Neural cell (in vitro differentiated cells): ENCODE data around the gene BTNL2. TPM values are rescaled to one million over a fixed set of nuclear protein-coding genes. Genes with fewer than 3 reads are reported as not detected.

Experiments
- H2AFZ ChIP-seq: fragments of 200-600, 300-800 bp; sonication (generic), shearing (Covaris generic); 2 replicates; pipeline ENCODE4 v1.6.0; 2014; ENCODE audit warnings: low read depth, mild to moderate bottlenecking, antibody characterized with exemption, low read length, moderate library complexity
- H3F3A ChIP-seq: fragments of 200-600 bp; shearing (Covaris generic); 2 replicates; pipeline ENCODE4 v1.6.1; 2016; ENCODE audit warnings: mild to moderate bottlenecking, moderate library complexity, mixed read lengths, antibody characterized with exemption, low read length; ENCODE audit not compliant: insufficient read depth, poor library complexity, severe bottlenecking
- H3K27ac ChIP-seq: fragments of 200-600, 300-800 bp; sonication (generic), shearing (Covaris generic); 2 replicates; pipeline ENCODE4 v1.5.1; 2014; ENCODE audit warnings: mild to moderate bottlenecking, low read length, moderate library complexity
- H3K27me3 ChIP-seq: fragments of 300-800, 200-600 bp; sonication (generic), shearing (Covaris generic); 2 replicates; pipeline ENCODE4 v1.6.0; 2014; ENCODE audit warnings: mild to moderate bottlenecking, low read depth, low read length, moderate library complexity; ENCODE audit not compliant: insufficient read depth
- H3K36me3 ChIP-seq: fragments of 300-800, 200-600 bp; sonication (generic), shearing (Covaris generic); 2 replicates; pipeline ENCODE4 v1.5.1; 2014; ENCODE audit warnings: mild to moderate bottlenecking, antibody characterized with exemption, low read length, moderate library complexity; ENCODE audit not compliant: insufficient read depth
- H3K4me2 ChIP-seq: fragments of 300-800, 200-600 bp; sonication (generic), shearing (Covaris generic); 2 replicates; pipeline ENCODE4 v1.6.0; 2014; ENCODE audit warnings: mild to moderate bottlenecking, low read length
- H3K4me3 ChIP-seq: fragments of 300-800, 200-600 bp; sonication (generic), shearing (Covaris generic); 2 replicates; pipeline ENCODE4 v1.5.1; 2014; ENCODE audit warnings: mild to moderate bottlenecking, low read length, moderate library complexity
- H3K79me2 ChIP-seq: fragments of 200-600 bp; shearing (Covaris generic); replicated peaks from 2 replicates; pipeline ENCODE4 v1.6.0; 2014; ENCODE audit warnings: mild to moderate bottlenecking, low read length, moderate library complexity; ENCODE audit not compliant: insufficient read depth
- H3K9ac ChIP-seq: fragments of 300-800, 200-600 bp; sonication (generic), shearing (Covaris generic); 2 replicates; pipeline ENCODE4 v1.6.1; 2016; ENCODE audit warnings: mild to moderate bottlenecking, low read length, mixed read lengths
- H3K9me2 ChIP-seq: fragments of 200-600 bp; shearing (Covaris generic); 2 replicates; pipeline ENCODE4 v1.6.1; 2016; ENCODE audit warnings: mild to moderate bottlenecking, low read length, mixed read lengths; ENCODE audit not compliant: insufficient read depth
- H3K9me3 ChIP-seq: fragments of 200-600, 300-800 bp; sonication (generic), shearing (Covaris generic); 2 replicates; pipeline ENCODE4 v1.6.1; 2016; ENCODE audit warnings: mild to moderate bottlenecking, mixed run types, low read length, moderate library complexity, mixed read lengths
- H4K20me1 ChIP-seq: fragments of 200-600 bp; shearing (Covaris generic); 2 replicates; pipeline ENCODE4 v1.6.1; 2016; ENCODE audit warnings: mild to moderate bottlenecking, mixed run types; ENCODE audit not compliant: insufficient read depth
- CTCF ChIP-seq: fragments of 450-650 bp; IDR thresholded peaks from 2 replicates; pipeline ENCODE4 v1.5.1; 2014; ENCODE audit warnings: antibody characterized with exemption, mild to moderate bottlenecking, moderate library complexity; ENCODE audit not compliant: poor library complexity, severe bottlenecking
- EP300 ChIP-seq: fragments of 450-650 bp; conservative IDR thresholded peaks from 2 replicates; pipeline ENCODE4 v1.6.1; 2014; ENCODE audit warnings: antibody characterized with exemption, mild to moderate bottlenecking, moderate library complexity; ENCODE audit not compliant: poor library complexity, severe bottlenecking
- EZH2 ChIP-seq: fragments of 200-600, 300-800 bp; shearing (Covaris generic), sonication (generic); IDR thresholded peaks from 2 replicates; pipeline ENCODE4 v1.6.1; 2014; ENCODE audit warnings: antibody characterized with exemption, low read length, borderline replicate concordance, mild to moderate bottlenecking; ENCODE audit not compliant: insufficient read depth, poor library complexity, severe bottlenecking
- MXI1 ChIP-seq: fragments of 450-650 bp; conservative IDR thresholded peaks from 2 replicates; pipeline ENCODE4 v1.6.1; 2014; ENCODE audit warnings: antibody characterized with exemption, mild to moderate bottlenecking; ENCODE audit not compliant: poor library complexity, severe bottlenecking
- POLR2AphosphoS5 ChIP-seq: IDR thresholded peaks from 2 replicates; pipeline ENCODE4 v1.6.1; 2012
- RAD21 ChIP-seq: fragments of 450-650 bp; conservative IDR thresholded peaks from 2 replicates; pipeline ENCODE4 v1.6.1; 2014; ENCODE audit warnings: antibody characterized with exemption, mild to moderate bottlenecking, moderate library complexity
- REST ChIP-seq: IDR thresholded peaks from 2 replicates; pipeline ENCODE4 v1.6.1; 2012; ENCODE audit warnings: borderline replicate concordance
- SMC3 ChIP-seq: fragments of 450-650 bp; conservative IDR thresholded peaks from 2 replicates; pipeline ENCODE4 v1.6.1; 2014; ENCODE audit warnings: antibody characterized with exemption, mild to moderate bottlenecking, moderate library complexity; ENCODE audit not compliant: poor library complexity
- TAF1 ChIP-seq: IDR thresholded peaks from 2 replicates; pipeline ENCODE4 v1.6.1; 2012; ENCODE audit warnings: low read depth
- polyA plus RNA-seq: library from polyadenylated mRNA; depleted of rRNA; stranded (reverse); fragments of >200 nt; gene quantifications from 2 replicates; pipeline ENCODE4 v1.2.3, GENCODE V29; 2014

BTNL2 gene
- polyA plus RNA-seq, 1 donor from 2014 or later, result not detected

GRCh38 chr6:32379545-32379944 is 27.4 kb downstream of the BTNL2 start:
- no peaks in the 10 kb centered on the region for H3K9me3 ChIP-seq
- H3K79me2 ChIP-seq, result no peaks in the 10 kb centered on the region
- H3F3A ChIP-seq, result no peaks in the 10 kb centered on the region
- no peaks in the 10 kb centered on the region for H4K20me1 ChIP-seq
- H3K4me2 ChIP-seq, result no peak overlapping the region
- H3K9ac ChIP-seq, result no peak overlapping the region
- H3K4me3 ChIP-seq, result no peak overlapping the region
- H3K9me2 ChIP-seq, result no peaks in the 10 kb centered on the region
- no peak overlapping the region for H3K27ac ChIP-seq
- TF ChIP-seq EP300 (no peak), REST (no peak), RAD21 (no peak), EZH2 (no peak), POLR2AphosphoS5 (no peak), MXI1 (no peak), TAF1 (no peak), SMC3 (no peak), CTCF (no peak)
- H2AFZ ChIP-seq, result no peak overlapping the region
- H3K36me3 ChIP-seq, result no peaks in the 10 kb centered on the region
- H3K27me3 ChIP-seq, result no peaks in the 10 kb centered on the region

DNA sequence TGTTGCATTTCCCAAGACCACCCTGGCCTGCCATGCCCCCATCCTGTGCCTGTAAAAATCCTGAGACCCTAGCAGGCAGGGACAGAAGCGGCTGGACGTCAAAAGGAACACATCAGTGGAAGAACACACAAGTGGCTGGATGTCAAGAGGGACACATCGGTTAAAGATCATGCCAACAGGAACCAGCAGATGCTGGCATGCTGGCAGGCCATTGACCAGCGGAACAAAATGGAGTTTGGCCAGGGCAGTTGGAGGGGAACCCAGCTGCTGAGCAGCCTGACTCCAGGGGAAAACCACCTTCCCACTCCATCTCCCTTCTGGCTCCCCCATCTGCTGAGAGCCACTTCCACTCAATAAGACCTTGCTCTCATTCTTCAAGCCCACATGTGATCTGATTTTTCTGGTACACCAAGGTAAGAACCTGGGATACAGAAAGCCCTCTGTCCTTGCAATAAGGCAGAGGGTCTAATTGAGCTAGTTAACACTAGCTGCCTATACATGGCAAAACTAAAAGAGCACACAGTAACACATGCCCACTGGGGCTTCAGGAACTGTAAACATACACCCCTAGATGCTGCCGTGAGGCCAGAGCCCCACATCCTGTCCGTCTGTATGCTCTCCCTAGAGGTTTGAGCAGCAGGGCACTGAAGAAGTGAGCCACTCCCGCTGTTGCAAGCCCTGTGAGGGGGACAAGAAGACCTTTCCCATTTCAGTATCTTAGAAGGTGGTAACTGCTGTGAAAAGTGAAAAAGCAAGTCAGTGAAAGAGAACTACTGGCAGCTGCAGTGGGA is 31.0 kb downstream of the BTNL2 start:
- Histone ChIP-seq H3K79me2 (no peaks in the 10 kb centered on the region), H2AFZ (no peak overlapping the region), H3K27ac (no peak overlapping the region), H3K27me3 (no peaks in the 10 kb centered on the region), H3K9me3 (no peaks in the 10 kb centered on the region), H3K4me3 (no peak overlapping the region), H3K9me2 (no peaks in the 10 kb centered on the region), H4K20me1 (no peaks in the 10 kb centered on the region), H3K9ac (no peak overlapping the region), H3F3A (no peaks in the 10 kb centered on the region), H3K36me3 (no peaks in the 10 kb centered on the region), H3K4me2 (no peak overlapping the region)
- no peak for TF ChIP-seq RAD21
- no peak for TF ChIP-seq REST
- TF ChIP-seq POLR2AphosphoS5, result no peak
- no peak for TF ChIP-seq EZH2
- no peak for TF ChIP-seq EP300
- TF ChIP-seq SMC3, result no peak
- TF ChIP-seq MXI1, result no peak
- TF ChIP-seq TAF1, result no peak
- TF ChIP-seq CTCF, result no peak
